ENCODE data around the gene IL19. TPM values are rescaled to one million over a fixed set of nuclear protein-coding genes. Genes with fewer than 3 reads are reported as not detected.
"Not testable (repeated sequence)": the region's sequence is repeated elsewhere in the genome, so short reads cannot be mapped to it uniquely, and the experiment has no call there.

Gene IL19
- total RNA-seq, 2 experiments from 2014 or later: not detected

DNA sequence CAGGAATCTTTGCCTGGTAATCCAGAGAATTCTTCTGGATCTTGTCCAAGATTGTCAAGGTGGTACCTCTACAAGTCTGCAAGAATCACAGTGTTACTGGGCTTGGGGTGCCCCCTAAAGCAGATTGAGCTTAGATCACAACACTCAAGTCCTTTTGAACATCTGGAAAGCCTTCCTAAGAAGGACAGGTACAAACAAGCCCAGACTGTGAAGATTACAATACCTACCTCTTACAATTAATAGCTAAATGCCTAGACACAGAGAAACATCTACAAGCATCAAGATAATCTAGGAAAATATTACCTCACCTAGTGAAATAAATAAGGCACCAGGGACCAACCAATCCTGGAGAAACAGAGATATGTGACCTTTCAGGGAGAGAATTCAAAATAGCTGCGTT lies 77.4 kb downstream of the IL19 start:
- H3K27ac Mint-ChIP-seq: no peak overlapping the region
- ATAC-seq (no peak), DNase-seq (no peak)
- H3K36me3 Mint-ChIP-seq (ENCODE audit: low read depth): no peaks in the 10 kb centered on the region
- H3K4me1 Mint-ChIP-seq (ENCODE audit: low read depth): no peaks in the 10 kb centered on the region
- POLR2A ChIA-PET: no interaction called here
- H3K9me3 Mint-ChIP-seq (ENCODE audit: insufficient read depth): no peaks in the 10 kb centered on the region
- CTCF ChIA-PET: interaction anchor here (0.8 to 2.7 kb wide), 11 partner anchors 10 to 122 kb away, joined by 3 to 12 read pairs (median 6); partner anchors contain the start of gene IL20
- H3K4me3 Mint-ChIP-seq: no peak overlapping the region
- peaks cover 30% of the 10 kb centered on the region for H3K27me3 Mint-ChIP-seq (ENCODE audit: low read depth)

DNA sequence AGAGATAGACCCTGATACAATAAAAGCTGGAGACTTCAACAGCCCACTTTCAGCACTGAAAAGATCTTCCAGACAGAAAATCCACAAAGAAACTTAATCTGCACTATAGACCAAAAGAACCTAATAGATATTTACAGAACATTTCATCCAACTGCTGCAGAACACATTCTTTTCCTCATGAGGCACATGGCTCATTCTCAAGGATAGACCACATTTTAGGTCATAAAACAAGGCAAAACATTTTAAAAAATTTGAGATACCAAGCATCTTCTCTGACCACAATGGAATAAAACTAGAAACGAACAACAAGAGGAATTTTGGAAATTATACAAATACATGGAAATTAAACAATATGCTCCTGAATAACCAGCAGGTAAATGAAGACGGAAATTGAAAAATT lies 79.8 kb downstream of the IL19 start:
- POLR2A ChIA-PET: no interaction called here
- DNase-seq (no peak), ATAC-seq (no peak)
- no peak overlapping the region for H3K4me3 Mint-ChIP-seq
- H3K4me1 Mint-ChIP-seq (ENCODE audit: low read depth): no peaks in the 10 kb centered on the region
- CTCF ChIA-PET: interaction anchor here (1.1 to 1.5 kb wide), 2 partner anchors 62 to 116 kb away, joined by 3 to 5 read pairs; no protein-coding TSS in a partner anchor
- H3K27ac Mint-ChIP-seq: no peak overlapping the region
- H3K9me3 Mint-ChIP-seq (ENCODE audit: insufficient read depth): no peaks in the 10 kb centered on the region
- peaks cover 35% of the 10 kb centered on the region for H3K27me3 Mint-ChIP-seq (ENCODE audit: low read depth)
- no peaks in the 10 kb centered on the region for H3K36me3 Mint-ChIP-seq (ENCODE audit: low read depth)

DNA sequence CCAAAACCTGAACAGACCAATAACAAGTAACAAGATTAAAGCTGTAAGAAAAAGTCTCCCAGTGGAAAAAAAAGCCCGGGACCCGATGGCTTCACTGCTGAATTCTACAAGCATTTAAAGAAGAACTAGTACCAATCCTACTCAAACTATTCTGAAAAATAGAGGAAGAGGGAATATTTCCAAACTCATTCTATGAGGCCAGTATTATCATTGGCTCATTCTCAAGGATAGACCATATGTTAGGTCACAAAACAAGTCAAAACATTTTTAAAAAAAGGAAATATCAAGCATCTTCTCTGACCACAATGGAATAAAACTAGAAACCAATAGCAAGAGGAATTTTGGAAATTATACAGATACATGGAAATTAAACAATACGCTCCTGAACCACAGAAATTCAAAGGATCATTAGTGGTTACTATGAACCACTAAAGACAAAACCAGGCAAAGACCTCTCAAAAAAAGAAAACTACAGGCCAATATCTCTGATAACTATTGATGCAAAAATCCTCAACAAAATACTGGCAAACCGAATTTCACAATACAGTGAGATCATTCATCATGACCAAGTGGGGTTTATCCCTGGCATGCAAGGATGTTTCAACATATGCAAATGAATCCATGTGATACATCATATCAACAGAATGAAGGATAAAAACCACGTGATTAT lies 80.9 kb downstream of the IL19 start:
- H3K36me3 Mint-ChIP-seq (ENCODE audit: low read depth): no peaks in the 10 kb centered on the region
- ChIA-PET CTCF (interaction anchor here (1.1 to 1.5 kb wide), 2 partner anchors 61 to 117 kb away, joined by 3 to 5 read pairs; no protein-coding TSS in a partner anchor), POLR2A (no interaction called here)
- DNase-seq: no peak
- peaks cover 36% of the 10 kb centered on the region for H3K27me3 Mint-ChIP-seq (ENCODE audit: low read depth)
- no peak for ATAC-seq
- peaks cover 6% of the 10 kb centered on the region for H3K4me1 Mint-ChIP-seq (ENCODE audit: low read depth)
- no peak overlapping the region for H3K4me3 Mint-ChIP-seq
- H3K27ac Mint-ChIP-seq: no peak overlapping the region
- H3K9me3 Mint-ChIP-seq (ENCODE audit: insufficient read depth): no peaks in the 10 kb centered on the region

DNA sequence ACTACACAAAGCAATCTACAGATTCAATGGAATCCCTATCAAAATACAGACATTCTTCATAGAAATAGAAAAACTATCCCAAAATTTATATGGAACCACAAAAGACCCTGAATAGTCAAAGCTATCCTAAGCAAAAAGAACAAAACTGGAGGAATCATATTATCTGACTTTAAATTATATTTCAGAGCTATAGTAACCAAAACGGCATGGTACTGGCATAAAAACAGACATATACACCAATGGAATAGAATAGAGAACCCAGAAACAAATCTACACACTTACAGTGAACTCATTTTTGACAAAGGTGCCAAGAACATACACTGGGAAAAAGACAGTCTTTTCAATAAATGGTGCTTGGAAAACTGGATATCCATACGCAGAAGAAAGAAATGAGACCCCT lies 82.1 kb downstream of the IL19 start:
- H3K27ac Mint-ChIP-seq; H3K4me1 Mint-ChIP-seq (ENCODE audit: low read depth); ATAC-seq; POLR2A ChIA-PET; H3K4me3 Mint-ChIP-seq; H3K9me3 Mint-ChIP-seq (ENCODE audit: insufficient read depth); H3K36me3 Mint-ChIP-seq (ENCODE audit: low read depth); DNase-seq: not testable (repeated sequence)
- peaks cover 36% of the 10 kb centered on the region for H3K27me3 Mint-ChIP-seq (ENCODE audit: low read depth)
- CTCF ChIA-PET: interaction anchor here (1.2 to 4.5 kb wide), 3 partner anchors 12 to 81 kb away, joined by 3 to 17 read pairs (median 4); partner anchors contain the start of gene IL20

DNA sequence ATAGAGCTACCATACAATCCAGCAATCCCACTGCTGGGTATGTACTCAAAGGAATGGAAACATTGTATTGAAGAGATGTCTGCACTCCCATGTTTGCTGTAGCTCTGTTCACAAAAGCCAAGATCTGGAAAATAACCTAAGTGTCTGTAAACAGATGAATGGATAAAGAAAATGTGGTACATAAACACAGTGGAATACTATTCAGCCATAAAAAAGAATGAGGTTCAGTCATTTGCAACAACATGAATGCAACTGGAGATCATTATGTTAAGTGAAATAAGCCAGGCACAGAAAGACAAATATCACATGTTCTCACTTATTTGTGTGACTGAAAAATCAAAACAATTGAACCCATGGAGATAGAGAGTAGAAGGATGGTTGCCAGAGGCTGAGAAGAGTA lies 83.1 kb downstream of the IL19 start:
- H3K4me1 Mint-ChIP-seq (ENCODE audit: low read depth); POLR2A ChIA-PET; H3K36me3 Mint-ChIP-seq (ENCODE audit: low read depth); H3K4me3 Mint-ChIP-seq; H3K9me3 Mint-ChIP-seq (ENCODE audit: insufficient read depth); ATAC-seq; H3K27ac Mint-ChIP-seq; DNase-seq: not testable (repeated sequence)
- H3K27me3 Mint-ChIP-seq (ENCODE audit: low read depth): peaks cover 36% of the 10 kb centered on the region
- CTCF ChIA-PET: interaction anchor here (0.9 to 4.5 kb wide), 5 partner anchors 11 to 119 kb away, joined by 3 to 17 read pairs (median 4); partner anchors contain the start of gene IL20

DNA sequence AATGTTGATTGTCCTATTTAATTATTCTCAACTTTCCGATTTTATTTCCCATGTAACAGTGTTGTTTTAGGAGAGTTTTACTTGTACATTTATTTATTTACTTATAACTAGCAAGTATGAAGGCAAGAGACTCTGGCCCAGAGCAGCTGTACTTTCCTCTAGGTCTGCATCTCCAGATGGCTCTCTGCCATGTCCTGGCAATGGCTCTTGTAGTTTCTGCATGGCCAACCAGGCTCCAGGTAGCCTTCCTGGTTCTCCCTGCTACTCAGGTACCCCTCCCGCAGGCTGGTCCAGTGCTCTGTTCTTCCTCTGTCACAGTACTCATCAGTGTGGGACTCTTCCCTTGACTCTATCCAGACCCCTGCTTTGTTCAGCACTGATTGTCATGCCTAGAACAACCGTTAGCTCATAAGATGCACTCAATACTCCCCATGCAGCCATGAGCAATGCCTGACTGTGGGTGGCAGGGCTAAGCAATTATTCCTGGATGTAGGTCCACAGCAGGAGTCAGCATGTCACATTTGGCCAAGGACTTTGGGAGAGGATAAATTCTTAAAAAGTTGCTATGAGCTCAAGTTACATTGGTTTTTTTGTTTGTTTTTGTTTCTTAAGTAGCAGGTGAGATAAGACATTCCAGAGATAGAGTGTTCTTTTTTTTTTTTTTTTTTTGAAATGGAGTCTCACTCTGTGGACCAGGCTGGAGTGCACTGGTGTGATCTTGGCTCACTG lies 84.0 kb downstream of the IL19 start:
- CTCF ChIA-PET: interaction anchor here (1.2 to 4.5 kb wide), 5 partner anchors 10 to 120 kb away, joined by 3 to 17 read pairs (median 5); partner anchors contain the start of gene IL20
- no peak overlapping the region for H3K27ac Mint-ChIP-seq

DNA sequence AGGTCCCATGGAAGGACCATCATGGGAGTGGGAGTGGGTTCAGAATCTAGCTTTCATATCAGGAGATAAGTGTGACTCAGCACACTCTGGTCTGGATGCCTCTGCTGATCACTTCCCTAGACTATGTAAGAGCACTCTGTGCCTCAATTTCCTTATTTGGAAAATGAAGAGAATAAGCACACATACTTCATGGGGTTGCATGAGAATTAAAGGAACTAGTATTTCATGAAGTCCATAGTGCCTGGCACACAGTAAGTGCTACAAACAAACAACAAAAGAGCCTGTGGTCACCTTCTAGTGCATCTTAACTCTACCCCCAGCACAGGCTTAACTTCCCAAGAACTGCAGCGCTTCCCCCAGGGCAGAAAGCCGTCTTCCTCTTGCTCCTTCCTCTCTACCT lies 85.3 kb downstream of the IL19 start:
- DNase-seq (no peak), ATAC-seq (no peak)
- no peaks in the 10 kb centered on the region for H3K9me3 Mint-ChIP-seq (ENCODE audit: insufficient read depth)
- ChIA-PET CTCF (interaction anchor here (0.9 to 4.5 kb wide), 17 partner anchors 8 to 127 kb away, joined by 3 to 18 read pairs (median 5); partner anchors contain the start of gene IL20), POLR2A (interaction anchor here (0.8 kb wide), 1 partner anchor 10 kb away, joined by 3 read pairs; no protein-coding TSS in a partner anchor)
- H3K27ac Mint-ChIP-seq: no peak overlapping the region
- H3K4me1 Mint-ChIP-seq (ENCODE audit: low read depth): peaks cover 15% of the 10 kb centered on the region
- H3K27me3 Mint-ChIP-seq (ENCODE audit: low read depth): peaks cover 25% of the 10 kb centered on the region
- H3K4me3 Mint-ChIP-seq: no peak overlapping the region
- H3K36me3 Mint-ChIP-seq (ENCODE audit: low read depth): peaks cover 3% of the 10 kb centered on the region

More for the DNA sequence above, 84.0 kb downstream of the IL19 start:
- Mint-ChIP-seq H3K36me3 (ENCODE audit: low read depth) (peaks cover 3% of the 10 kb centered on the region), H3K9me3 (ENCODE audit: insufficient read depth) (no peaks in the 10 kb centered on the region), H3K4me3 (no peak overlapping the region), H3K4me1 (ENCODE audit: low read depth) (peaks cover 13% of the 10 kb centered on the region), H3K27me3 (ENCODE audit: low read depth) (peaks cover 32% of the 10 kb centered on the region)
- DNase-seq (no peak), ATAC-seq (no peak)
- POLR2A ChIA-PET: no interaction called here

DNA sequence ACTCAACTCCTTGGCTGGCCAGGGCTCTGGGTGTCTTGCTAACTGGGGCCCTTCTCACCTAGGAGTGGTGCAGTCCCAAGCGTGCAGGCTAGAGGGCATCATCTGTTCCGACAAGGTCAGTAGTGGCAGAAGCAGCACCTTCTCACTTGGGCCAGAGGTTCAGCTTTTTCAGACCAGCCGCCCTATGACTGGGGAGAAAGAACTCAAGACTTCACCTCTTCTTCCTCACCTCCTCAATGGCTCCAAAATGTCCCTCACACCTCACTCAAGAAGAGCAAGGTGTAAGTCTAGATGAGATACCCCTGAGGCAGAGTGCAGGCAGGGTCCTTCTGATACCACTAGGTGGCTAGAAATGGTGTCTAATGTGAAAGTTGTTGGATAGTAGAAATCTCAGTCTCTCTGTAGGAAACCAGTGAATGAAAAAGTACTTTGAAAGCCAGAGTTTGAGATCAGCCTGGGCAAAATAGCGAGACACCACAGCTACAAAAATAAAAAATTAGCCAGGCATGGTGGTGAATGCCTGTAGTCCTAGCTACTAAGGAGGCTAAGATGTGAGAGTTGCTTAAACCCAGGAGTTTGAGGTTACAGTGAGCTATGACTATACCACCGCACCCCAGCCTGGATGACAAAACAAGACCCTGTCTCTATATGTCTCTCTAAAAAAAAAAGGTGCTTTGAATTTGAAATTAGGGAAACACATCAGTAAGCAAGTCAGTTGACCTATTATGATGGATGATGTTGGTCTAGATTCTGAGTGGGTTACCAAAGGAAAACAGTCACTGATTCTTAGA lies 86.3 kb downstream of the IL19 start:
- Mint-ChIP-seq H3K4me1 (ENCODE audit: low read depth) (peaks cover 15% of the 10 kb centered on the region), H3K4me3 (no peak overlapping the region), H3K27me3 (ENCODE audit: low read depth) (peaks cover 25% of the 10 kb centered on the region), H3K9me3 (ENCODE audit: insufficient read depth) (no peaks in the 10 kb centered on the region), H3K36me3 (ENCODE audit: low read depth) (peaks cover 3% of the 10 kb centered on the region), H3K27ac (no peak overlapping the region)
- CTCF ChIA-PET: interaction anchor here (0.8 to 4.5 kb wide), 20 partner anchors 8 to 130 kb away, joined by 3 to 18 read pairs (median 6); partner anchors contain the start of gene IL20
- DNase-seq (no peak), ATAC-seq (peak; percentile 53)
- POLR2A ChIA-PET: no interaction called here

DNA sequence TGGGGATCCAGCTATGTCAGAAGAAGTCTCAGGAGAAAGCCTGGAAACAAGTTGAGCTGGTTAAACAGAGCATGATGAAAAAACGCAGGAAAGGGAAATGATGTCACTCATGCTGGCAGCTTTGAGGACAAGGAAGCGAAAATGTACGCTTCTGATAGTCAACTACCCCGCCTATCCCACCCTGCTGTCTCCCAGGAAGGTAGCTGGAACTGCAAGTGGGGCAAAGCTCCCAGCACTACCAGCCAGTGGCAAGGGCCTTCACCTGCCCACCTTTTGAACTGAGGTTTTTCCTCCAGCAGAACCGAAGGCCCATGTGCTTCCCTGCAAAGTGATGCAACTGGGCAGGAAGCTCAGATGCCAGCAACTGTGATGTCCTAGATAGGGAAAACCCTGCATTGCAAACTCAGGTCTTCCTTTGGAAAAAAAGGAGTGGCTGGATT lies 88.5 kb downstream of the IL19 start:
- ChIA-PET CTCF (interaction anchor here (0.6 to 4.4 kb wide), 18 partner anchors 11 to 195 kb away, joined by 3 to 22 read pairs (median 4); no protein-coding TSS in a partner anchor), POLR2A (interaction anchor here (1.6 kb wide), 1 partner anchor 49 kb away, joined by 6 read pairs; no protein-coding TSS in a partner anchor)
- H3K27ac Mint-ChIP-seq: peak overlapping the region; percentile 65
- no peak overlapping the region for H3K4me3 Mint-ChIP-seq
- peaks cover 3% of the 10 kb centered on the region for H3K36me3 Mint-ChIP-seq (ENCODE audit: low read depth)
- no peaks in the 10 kb centered on the region for H3K9me3 Mint-ChIP-seq (ENCODE audit: insufficient read depth)
- H3K4me1 Mint-ChIP-seq (ENCODE audit: low read depth): peaks cover 15% of the 10 kb centered on the region
- H3K27me3 Mint-ChIP-seq (ENCODE audit: low read depth): peaks cover 22% of the 10 kb centered on the region
- ATAC-seq (no peak), DNase-seq (no peak)

DNA sequence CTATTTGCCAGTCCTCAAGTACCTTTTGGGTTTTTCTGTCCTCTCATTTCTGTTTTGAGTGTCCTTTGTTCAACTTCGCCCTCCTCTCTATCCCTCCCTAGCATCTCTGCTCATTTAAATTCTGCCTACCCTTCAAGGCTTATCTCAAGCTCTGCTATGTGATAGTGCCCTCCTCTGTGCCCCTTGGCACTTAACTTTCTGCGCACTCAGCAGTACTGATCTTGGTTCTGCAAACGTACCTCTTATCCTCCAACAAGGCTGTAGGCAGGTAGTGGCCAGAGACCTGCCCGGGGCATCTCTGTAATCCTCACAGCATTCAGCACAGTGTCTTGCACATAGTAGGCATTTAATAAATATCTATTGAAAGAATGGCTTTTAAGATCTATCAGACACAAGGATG lies 89.6 kb downstream of the IL19 start:
- Mint-ChIP-seq H3K27ac (no peak overlapping the region), H3K4me3 (no peak overlapping the region), H3K27me3 (ENCODE audit: low read depth) (peaks cover 24% of the 10 kb centered on the region), H3K9me3 (ENCODE audit: insufficient read depth) (no peaks in the 10 kb centered on the region), H3K4me1 (ENCODE audit: low read depth) (peaks cover 19% of the 10 kb centered on the region), H3K36me3 (ENCODE audit: low read depth) (peaks cover 3% of the 10 kb centered on the region)
- CTCF ChIA-PET: interaction anchor here (0.9 to 4.4 kb wide), 12 partner anchors 11 to 196 kb away, joined by 3 to 22 read pairs (median 4); no protein-coding TSS in a partner anchor
- DNase-seq (no peak), ATAC-seq (no peak)
- POLR2A ChIA-PET: interaction anchor here (1.6 kb wide), 1 partner anchor 48 kb away, joined by 6 read pairs; no protein-coding TSS in a partner anchor

DNA sequence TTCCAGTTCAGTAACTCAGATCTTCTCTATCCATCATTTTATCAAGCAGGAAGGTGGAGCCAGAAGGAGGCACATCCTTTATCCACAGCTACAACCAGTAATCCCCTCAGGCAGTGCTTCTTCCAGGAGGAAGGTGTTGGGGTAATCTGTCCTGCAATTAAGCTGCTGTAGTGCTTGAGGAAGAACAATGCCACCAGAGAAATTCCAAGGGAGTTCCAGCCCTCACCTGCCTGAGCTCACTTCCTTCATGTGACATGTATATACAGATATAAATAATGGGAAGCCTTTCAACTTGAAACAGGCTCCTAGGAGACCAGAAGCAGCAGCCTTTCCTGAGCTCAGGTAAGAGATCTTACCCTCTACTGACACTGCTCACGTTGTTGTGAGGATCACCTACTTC lies 92.7 kb downstream of the IL19 start:
- no peak overlapping the region for H3K4me3 Mint-ChIP-seq
- ATAC-seq (no peak), DNase-seq (no peak)
- peaks cover 40% of the 10 kb centered on the region for H3K27me3 Mint-ChIP-seq (ENCODE audit: low read depth)
- H3K36me3 Mint-ChIP-seq (ENCODE audit: low read depth): peaks cover 3% of the 10 kb centered on the region
- CTCF ChIA-PET: interaction anchor here (0.9 to 4.2 kb wide), 7 partner anchors 15 to 118 kb away, joined by 3 to 43 read pairs (median 20); no protein-coding TSS in a partner anchor
- POLR2A ChIA-PET: no interaction called here
- peaks cover 12% of the 10 kb centered on the region for H3K4me1 Mint-ChIP-seq (ENCODE audit: low read depth)
- H3K27ac Mint-ChIP-seq: no peak overlapping the region
- H3K9me3 Mint-ChIP-seq (ENCODE audit: insufficient read depth): no peaks in the 10 kb centered on the region

All from activated CD8-positive, alpha-beta T cell treated with anti-CD3 and anti-CD28 coated beads, Interleukin-2, amount 10 ng/mL, durations not matched to agents 7 days and 5 days (primary cell).